Activated CD4-positive, alpha-beta T cell treated with anti-CD3 and anti-CD28 coated beads, Interleukin-2, amount 50 U/mL, for 16 hours (primary cell): ENCODE data around the gene POLD2.
A peak's percentile ranks its signal among the peaks of the same experiment; 100 is the strongest.
"Not testable (repeated sequence)": the region's sequence is repeated elsewhere in the genome, so short reads cannot be mapped to it uniquely, and the experiment has no call there.

Source experiments
- DNase-seq: peaks from one replicate; pipeline ENCODE4 v3.0.0-alpha.2; 2020

Gene POLD2

GRCh38 chr7:44123190-44124003 lies at the start of gene POLD2:
POLD2 (minus strand) TSS chr7:44123548; CDS start chr7:44122053, 1,495 bp downstream.
- DNase-seq = peak; percentile 98

- no peak for DNase-seq
Measured at GRCh38 chr7:44172803-44173424, 49.6 kb upstream of the POLD2 start.

- DNase-seq = no peak
Measured at GRCh38 chr7:44172352-44172751, 49.0 kb upstream of the POLD2 start.

GRCh38 chr7:44171901-44172300 lies 48.6 kb upstream of the POLD2 start:
- not testable (repeated sequence) for DNase-seq

- DNase-seq = no peak
Measured at GRCh38 chr7:44167920-44168319, 44.6 kb upstream of the POLD2 start.

- DNase-seq = no peak
Measured at GRCh38 chr7:44163591-44163990, 40.2 kb upstream of the POLD2 start.

GRCh38 chr7:44162785-44163395 lies 39.5 kb upstream of the POLD2 start:
- no peak for DNase-seq

- DNase-seq = no peak
Measured at GRCh38 chr7:44162179-44162578, 38.8 kb upstream of the POLD2 start.

GRCh38 chr7:44161371-44161770 lies 38.0 kb upstream of the POLD2 start:
- DNase-seq = no peak

GRCh38 chr7:44159824-44160630 lies 36.7 kb upstream of the POLD2 start:
- DNase-seq = no peak

- no peak for DNase-seq
Measured at GRCh38 chr7:44158873-44159631, 35.7 kb upstream of the POLD2 start.

GRCh38 chr7:44158096-44158872 lies 34.9 kb upstream of the POLD2 start:
- DNase-seq = no peak

- no peak for DNase-seq
Measured at GRCh38 chr7:44157116-44158080, 34.0 kb upstream of the POLD2 start.

- DNase-seq = no peak
Measured at GRCh38 chr7:44156453-44157010, 33.2 kb upstream of the POLD2 start.

GRCh38 chr7:44155191-44156185 lies 32.1 kb upstream of the POLD2 start:
- DNase-seq = no peak

GRCh38 chr7:44154703-44155102 lies 31.4 kb upstream of the POLD2 start:
- no peak for DNase-seq

- DNase-seq = no peak
Measured at GRCh38 chr7:44153948-44154335, 30.6 kb upstream of the POLD2 start.
